Right cardiac atrium (tissue), 5 donors: ENCODE measurements around the gene GDPD5. TPM values are rescaled to one million over a fixed set of nuclear protein-coding genes. Genes with fewer than 3 reads are reported as not detected.
A peak's percentile ranks its signal among the peaks of the same experiment; 100 is the strongest.

Experiments used
- ATAC-seq, 2 donors: fragments of 200-7000 bp; cut with Tn5 transposase; one replicate each; pipeline versions ENCODE4 v1.8.0 to v1.9.1; 2020; ENCODE audit warnings: moderate library complexity in 2 of 2, mild to moderate bottlenecking in 1 of 2
- DNase-seq, 3 donors: peaks; one replicate each; pipeline ENCODE4 v3.0.0-alpha.2; 2020
- H3K27ac ChIP-seq: one replicate; pipeline ENCODE4 v1.5.1; 2013; ENCODE audit warnings: mild to moderate bottlenecking, low read length, control low read depth, moderate library complexity
- H3K27me3 ChIP-seq: one replicate; pipeline ENCODE4 v1.6.1; 2013; ENCODE audit not compliant: control insufficient read depth, insufficient read depth
- H3K4me1 ChIP-seq: one replicate; pipeline ENCODE4 v1.6.1; 2013; ENCODE audit warnings: low read length; ENCODE audit not compliant: control insufficient read depth, insufficient read depth
- H3K4me3 ChIP-seq: one replicate; pipeline ENCODE4 v1.5.1; 2013; ENCODE audit warnings: low read length, control low read depth
- H3K9me3 ChIP-seq: one replicate; pipeline ENCODE4 v1.6.1; 2013; ENCODE audit warnings: low read length; ENCODE audit not compliant: control insufficient read depth
- WGBS: extraction: QIAGEN DNeasy Blood & Tissue Kit; methylation state at CpG from one replicate; pipeline ENCODE4 v1.1.7; 2013; 5-methylcytosine and 5-hydroxymethylcytosine counted together
- intact Hi-C, 4 donors: fragments of 100-400 bp; cut with DNase I; formaldehyde crosslinking; loops; one replicate each; pipeline versions ENCODE4 v1.11.0 to v1.14.0; 2022 to 2023
- polyA plus RNA-seq: library from polyadenylated mRNA; stranded (reverse); fragments of 200-250 nt; gene quantifications from one replicate; pipeline ENCODE4 v1.2.3, GENCODE V29; 2013
- total RNA-seq, 4 donors: library from RNA; stranded (reverse); fragmentation: NEBNext Ultra II Directional; extraction: Animal tissue kit (Norgen Biotek cat#: 25700); gene quantifications; one replicate each; pipeline ENCODE4 v1.2.1, GENCODE V29; 2021
- donor health status: healthy with polysubstance abuse.
- donor health status: DM: no; HTN: yes; CAD: no.
- donor health status: DM: no; HTN: no; CAD: no.
- donor health status: DM: no; HTN: yes; CAD: no; lungs with severe emphysema.
- donor health status: DM: yes; HTN: yes; CAD: no.

Gene GDPD5
- total and polyA plus RNA-seq, 5 donors: 5.3 to 8.5 (median 7.8) TPM

GRCh38 chr11:75465701-75466531, 59.8 kb downstream of the GDPD5 start:
- ATAC-seq (peak in 1 of 2 donors; percentile 23), DNase-seq (no peak)
- Histone ChIP-seq H3K4me1 (peaks cover 7% of the 10 kb centered on the region), H3K9me3 (no peaks in the 10 kb centered on the region), H3K4me3 (no peak overlapping the region), H3K27ac (no peak overlapping the region), H3K27me3 (no peaks in the 10 kb centered on the region)
- WGBS: 78% methylated on average over 11 of the region's 11 CpGs
- intact Hi-C loops: no loop called here

GRCh38 chr11:75463106-75463774, 62.5 kb downstream of the GDPD5 start:
- Histone ChIP-seq H3K9me3 (no peaks in the 10 kb centered on the region), H3K4me1 (peaks cover 2% of the 10 kb centered on the region), H3K27ac (no peak overlapping the region), H3K4me3 (no peak overlapping the region), H3K27me3 (no peaks in the 10 kb centered on the region)
- DNase-seq (no peak), ATAC-seq (no peak)
- 51% methylated on average over 11 of the region's 11 CpGs for WGBS
- intact Hi-C loops: no loop called here

- no peak for DNase-seq
- no peak overlapping the region for H3K27ac ChIP-seq
- intact Hi-C loops: no loop called here
- H3K4me1 ChIP-seq: peaks cover 2% of the 10 kb centered on the region
- ATAC-seq: no peak
- H3K4me3 ChIP-seq: no peak overlapping the region
- no peaks in the 10 kb centered on the region for H3K9me3 ChIP-seq
- H3K27me3 ChIP-seq: no peaks in the 10 kb centered on the region
- 86% methylated on average over 5 of the region's 5 CpGs for WGBS
These were observed 63.6 kb downstream of the GDPD5 start for GRCh38 chr11:75462117-75462653.

GRCh38 chr11:75461151-75461550, 64.6 kb downstream of the GDPD5 start:
- 81% methylated on average over 6 of the region's 6 CpGs for WGBS
- no peak for DNase-seq
- Histone ChIP-seq H3K9me3 (no peaks in the 10 kb centered on the region), H3K27me3 (no peaks in the 10 kb centered on the region), H3K4me1 (no peaks in the 10 kb centered on the region), H3K27ac (no peak overlapping the region), H3K4me3 (no peak overlapping the region)
- intact Hi-C loops: no loop called here
- no peak for ATAC-seq

- H3K4me1 ChIP-seq: no peaks in the 10 kb centered on the region
- no peak overlapping the region for H3K27ac ChIP-seq
- H3K27me3 ChIP-seq: no peaks in the 10 kb centered on the region
- intact Hi-C loops: loop anchor here in 1 of 4 donors (10.0 kb wide), 1 partner anchor 58 kb away; no protein-coding TSS in a partner anchor
- WGBS: 88% methylated on average over 14 of the region's 14 CpGs
- DNase-seq (peak in 1 of 3 donors; percentile 35), ATAC-seq (no peak)
- H3K4me3 ChIP-seq: no peak overlapping the region
- H3K9me3 ChIP-seq: no peaks in the 10 kb centered on the region
These were observed 69.1 kb downstream of the GDPD5 start for GRCh38 chr11:75456596-75457183.

GRCh38 chr11:75454987-75455386, 70.8 kb downstream of the GDPD5 start:
- WGBS: 87% methylated on average over 5 of the region's 5 CpGs
- ATAC-seq (no peak), DNase-seq (peak in 2 of 3 donors; percentile 20 to 21)
- Histone ChIP-seq H3K27ac (no peak overlapping the region), H3K4me3 (no peak overlapping the region), H3K9me3 (no peaks in the 10 kb centered on the region), H3K27me3 (no peaks in the 10 kb centered on the region), H3K4me1 (no peaks in the 10 kb centered on the region)
- intact Hi-C loops: loop anchor here in 1 of 4 donors (10.0 kb wide), 1 partner anchor 60 kb away; no protein-coding TSS in a partner anchor

- 63% methylated on average over 9 of the region's 9 CpGs for WGBS
- intact Hi-C loops: loop anchor here in 1 of 4 donors (10.0 kb wide), 1 partner anchor 61 kb away; no protein-coding TSS in a partner anchor
- ATAC-seq: no peak
These were observed 71.7 kb downstream of the GDPD5 start for GRCh38 chr11:75453916-75454655.

GRCh38 chr11:75450826-75451821, 74.6 kb downstream of the GDPD5 start:
- no peak for ATAC-seq
- H3K4me3 ChIP-seq: no peak overlapping the region
- H3K4me1 ChIP-seq: no peaks in the 10 kb centered on the region
- H3K9me3 ChIP-seq: no peaks in the 10 kb centered on the region
- no peak overlapping the region for H3K27ac ChIP-seq
- peak in 2 of 3 donors; percentile 56 for DNase-seq
- intact Hi-C loops: loop anchor here in 1 of 4 donors (10.0 kb wide), 1 partner anchor 64 kb away; no protein-coding TSS in a partner anchor
- WGBS: 68% methylated on average over 46 of the region's 46 CpGs
- H3K27me3 ChIP-seq: no peaks in the 10 kb centered on the region

More at GRCh38 chr11:75453916-75454655, 71.7 kb downstream of the GDPD5 start:
- H3K9me3 ChIP-seq: no peaks in the 10 kb centered on the region
- no peak overlapping the region for H3K27ac ChIP-seq
- DNase-seq: peak in 1 of 3 donors; percentile 7
- H3K4me1 ChIP-seq: no peaks in the 10 kb centered on the region
- H3K27me3 ChIP-seq: no peaks in the 10 kb centered on the region
- no peak overlapping the region for H3K4me3 ChIP-seq

- Histone ChIP-seq H3K4me3 (no peak overlapping the region), H3K27me3 (no peaks in the 10 kb centered on the region), H3K9me3 (no peaks in the 10 kb centered on the region), H3K27ac (no peak overlapping the region), H3K4me1 (no peaks in the 10 kb centered on the region)
- DNase-seq: peak in 1 of 3 donors; percentile 21
- 85% methylated on average over 7 of the region's 7 CpGs for WGBS
- no peak for ATAC-seq
- intact Hi-C loops: loop anchor here in 1 of 4 donors (10.0 kb wide), 1 partner anchor 65 kb away; no protein-coding TSS in a partner anchor
These were observed 75.5 kb downstream of the GDPD5 start for GRCh38 chr11:75450236-75450635.
